Endothelial cell of umbilical vein (primary cell): Measurements from ENCODE around the gene ARHGAP32.

Source experiments
- CTCF ChIP-seq, 2 donors: IDR thresholded peaks; 1 replicate in 1 of 2; 2 replicates in 1 of 2; pipeline ENCODE4 v1.5.1; 2011; ENCODE audit warnings: low read length in 2 of 2, mild to moderate bottlenecking in 2 of 2, moderate library complexity in 2 of 2, control low read depth in 1 of 2, inconsistent platforms in 1 of 2, low read depth in 1 of 2; ENCODE audit not compliant: insufficient read depth in 1 of 2; ENCODE audit errors: extremely low read depth in 1 of 2
- EZH2 ChIP-seq: IDR thresholded peaks from 2 replicates; pipeline ENCODE4 v1.6.1; 2012; ENCODE audit warnings: borderline replicate concordance, low read depth, mild to moderate bottlenecking, moderate library complexity, low read length, inconsistent platforms; ENCODE audit not compliant: severe bottlenecking
- FOS ChIP-seq: IDR thresholded peaks from 2 replicates; pipeline ENCODE4 v1.6.1; 2011; ENCODE audit warnings: mild to moderate bottlenecking, low read length, moderate library complexity, borderline replicate concordance; ENCODE audit not compliant: insufficient read depth
- GATA2 ChIP-seq: IDR thresholded peaks from 2 replicates; pipeline ENCODE4 v1.7.0; 2011; ENCODE audit warnings: low read depth, mild to moderate bottlenecking, moderate library complexity, mixed read lengths, low read length; ENCODE audit not compliant: insufficient read length, insufficient read depth
- JUN ChIP-seq: IDR thresholded peaks from 2 replicates; pipeline ENCODE4 v1.6.1; 2011; ENCODE audit warnings: borderline replicate concordance, low read depth; ENCODE audit not compliant: insufficient read length, insufficient read depth
- MAX ChIP-seq: IDR thresholded peaks from 2 replicates; pipeline ENCODE4 v1.6.1; 2011; ENCODE audit not compliant: insufficient read depth, insufficient read length
- POLR2A ChIP-seq: IDR thresholded peaks from 2 replicates; pipeline ENCODE4 v1.6.1; 2012; ENCODE audit warnings: low read depth, mild to moderate bottlenecking, control low read depth, low read length
- POLR2AphosphoS5 ChIP-seq: IDR thresholded peaks from 2 replicates; pipeline ENCODE4 v1.6.1; 2012; ENCODE audit warnings: low read depth, mild to moderate bottlenecking, control low read depth, low read length, moderate library complexity; ENCODE audit not compliant: insufficient read depth

- no peak for TF ChIP-seq CTCF (IDR thresholded peaks at IDR 0.05; ENCODE audit: extremely low read depth in 1 of 2, insufficient read depth in 1 of 2, low read depth in 1 of 2, low read length in 2 of 2)
- TF ChIP-seq POLR2A, result no peak
- TF ChIP-seq JUN, result no peak
- no peak for TF ChIP-seq POLR2AphosphoS5
- no peak for TF ChIP-seq MAX
- TF ChIP-seq FOS, result no peak
- no peak for TF ChIP-seq GATA2
- no peak for TF ChIP-seq EZH2
Observed at GRCh38 chr11:128943428-128943976, 248.6 kb downstream of the ARHGAP32 start.
